ENCODE data around the gene ERCC6L2.

ERCC6L2 gene

DNA sequence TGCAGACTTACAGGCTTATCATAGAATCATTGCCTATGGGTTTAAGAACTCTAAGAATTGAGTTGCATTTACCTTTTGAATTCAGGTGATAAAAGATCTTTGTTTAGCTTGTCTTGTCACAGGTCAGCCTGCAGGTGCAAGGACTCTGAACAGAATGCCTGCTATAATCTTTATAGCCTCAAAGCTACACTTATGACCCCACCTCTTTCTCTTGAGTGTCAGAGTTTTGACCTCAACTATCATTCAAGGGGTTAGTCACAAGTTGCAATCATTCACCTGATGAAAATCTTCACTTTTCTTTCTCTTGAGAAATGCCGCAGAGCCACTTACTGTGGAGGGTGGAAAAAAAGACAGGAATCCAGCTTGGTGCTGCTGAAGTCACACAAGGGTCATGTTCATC lies 49.5 kb downstream of the ERCC6L2 start:
- DNase-seq = no peak

- DNase-seq = no peak
These were observed 51.9 kb downstream of the ERCC6L2 start for GRCh38 chr9:95927271-95928004.

GRCh38 chr9:95930277-95930676 lies 54.8 kb downstream of the ERCC6L2 start:
- no peak for DNase-seq

GRCh38 chr9:95935861-95936578 lies 60.5 kb downstream of the ERCC6L2 start:
- no peak for DNase-seq

DNA sequence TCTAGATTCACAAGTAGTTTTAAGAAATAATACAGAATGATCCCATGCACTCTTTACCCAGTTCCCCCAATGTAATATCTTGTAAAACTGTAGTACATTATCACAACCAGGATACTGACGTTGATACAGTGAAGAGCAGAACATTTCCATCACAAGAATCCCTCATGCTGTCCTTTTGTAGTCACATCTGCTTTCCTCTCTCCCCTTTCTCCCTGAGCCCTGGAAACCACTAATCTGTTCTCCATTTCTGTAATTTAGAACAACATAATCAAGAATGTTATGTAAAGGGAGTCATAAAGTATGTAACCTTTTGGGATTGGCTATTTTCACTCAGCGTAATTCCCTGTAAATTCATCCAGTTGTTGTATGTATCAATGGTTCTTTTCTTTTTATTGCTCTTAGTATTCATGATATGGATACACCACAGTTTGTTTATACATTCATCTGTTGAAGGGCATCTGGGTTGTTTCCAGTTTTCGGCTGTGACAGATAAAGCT lies 61.1 kb downstream of the ERCC6L2 start:
- no peak for DNase-seq

GRCh38 chr9:95937131-95937530 lies 61.6 kb downstream of the ERCC6L2 start:
- no peak for DNase-seq

- DNase-seq = no peak
These were observed 63.2 kb downstream of the ERCC6L2 start for GRCh38 chr9:95938724-95939123.

- no peak for DNase-seq
These were observed 64.0 kb downstream of the ERCC6L2 start for GRCh38 chr9:95939472-95939871.

DNA sequence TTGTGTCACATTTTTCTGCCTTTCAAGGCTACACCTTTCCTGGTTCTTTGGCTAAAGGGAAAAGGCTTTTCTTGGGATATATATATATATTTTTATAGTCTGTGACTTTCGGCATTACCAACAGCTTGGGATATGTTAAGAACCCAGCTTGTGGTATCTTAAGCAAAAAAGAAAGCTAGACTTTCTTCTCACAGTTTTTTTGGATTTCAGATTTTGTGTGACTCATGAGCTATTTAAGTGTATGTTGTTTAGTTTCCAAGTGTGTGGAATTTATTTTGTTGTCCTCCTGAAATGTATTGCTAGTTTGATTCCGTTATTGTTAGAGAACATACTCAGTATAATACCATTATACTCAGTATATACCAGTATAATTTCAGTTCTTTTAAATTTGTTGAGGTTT lies 64.8 kb downstream of the ERCC6L2 start:
- no peak for DNase-seq

- no peak for DNase-seq
These were observed 66.5 kb downstream of the ERCC6L2 start for GRCh38 chr9:95942016-95942415.

DNA sequence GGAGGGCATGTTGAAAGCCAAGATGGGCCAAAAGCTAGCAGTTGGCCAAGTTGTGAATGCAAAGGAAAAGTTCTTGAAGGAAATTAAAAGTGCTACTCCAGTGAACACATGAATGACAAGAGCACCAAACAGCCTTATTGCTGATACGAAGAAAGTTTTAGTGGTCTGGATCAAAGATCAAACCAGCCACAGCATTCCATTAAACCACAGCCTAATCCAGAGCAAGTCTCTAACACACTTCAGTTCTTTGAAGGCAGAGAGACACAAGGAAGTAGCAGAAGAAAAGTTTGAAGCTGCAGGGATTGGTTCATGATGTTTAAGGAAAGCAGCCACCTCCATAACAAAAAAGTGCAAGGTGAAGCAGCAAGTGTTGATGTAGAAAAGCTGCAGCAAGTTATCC lies 71.6 kb downstream of the ERCC6L2 start:
- DNase-seq = no peak

GRCh38 chr9:95952471-95952870 lies 77.0 kb downstream of the ERCC6L2 start:
- DNase-seq = no peak

DNA sequence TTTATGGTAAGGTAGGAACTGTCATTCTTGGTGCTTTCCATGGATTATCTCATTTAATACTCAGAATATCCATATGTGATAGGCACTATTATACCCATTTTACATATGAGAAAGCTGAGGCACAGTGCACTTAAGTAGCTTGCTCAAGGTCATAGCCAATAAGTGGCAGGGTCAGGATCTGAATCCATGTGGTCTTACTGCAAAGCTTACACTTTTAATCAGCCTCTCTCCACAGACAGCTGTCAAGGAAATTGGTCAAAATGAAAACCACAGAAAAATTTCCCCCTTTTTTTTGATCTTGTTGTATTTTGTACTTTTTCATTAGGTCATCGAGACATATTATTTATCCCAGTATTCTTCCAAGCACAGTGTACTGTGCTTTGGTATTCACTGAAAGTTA lies 78.5 kb downstream of the ERCC6L2 start:
- no peak for DNase-seq

DNA sequence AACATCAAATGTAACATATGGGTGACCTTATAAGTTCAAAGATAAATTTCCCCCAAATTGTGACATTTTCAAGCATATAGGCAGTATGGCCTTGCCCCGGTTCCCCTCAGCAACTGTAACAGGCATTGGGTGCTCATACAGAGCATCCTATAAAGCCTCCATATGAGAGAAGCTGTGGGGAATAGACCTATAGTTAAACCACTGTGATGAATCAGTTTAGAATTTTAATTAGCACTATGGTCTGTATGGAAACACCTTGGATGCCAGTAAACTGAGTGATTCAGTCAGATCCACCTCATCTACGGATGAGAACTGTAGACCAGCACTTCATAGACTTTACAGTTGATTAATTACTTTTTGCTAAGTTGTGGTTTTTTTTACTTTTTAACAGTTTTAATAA lies 79.4 kb downstream of the ERCC6L2 start:
- no peak for DNase-seq

- no peak for DNase-seq
These were observed 87.4 kb downstream of the ERCC6L2 start for GRCh38 chr9:95962936-95963335.

GRCh38 chr9:95963659-95964058 lies 88.2 kb downstream of the ERCC6L2 start:
- no peak for DNase-seq

DNA sequence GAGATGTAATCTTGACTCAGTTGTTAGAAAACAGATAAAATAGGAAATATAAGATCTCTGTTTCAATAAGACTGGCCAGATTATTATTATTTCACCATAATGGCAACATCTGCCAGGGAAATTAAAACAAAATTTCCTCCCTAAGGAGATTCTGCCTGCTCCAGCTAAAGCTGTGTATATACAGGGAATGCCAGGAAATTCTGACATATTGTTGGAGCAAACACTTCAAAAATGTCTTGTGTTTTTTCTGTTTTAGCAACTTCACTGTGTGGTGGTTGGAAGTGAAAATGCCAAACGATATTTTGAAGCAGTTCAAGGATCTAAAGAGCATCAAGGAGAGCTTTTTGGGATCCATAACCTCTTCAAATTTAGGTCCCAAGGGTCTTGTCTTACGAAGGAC lies 90.8 kb downstream of the ERCC6L2 start:
- DNase-seq = no peak

GRCh38 chr9:95970317-95970716 lies 94.8 kb downstream of the ERCC6L2 start:
- DNase-seq = no peak

- DNase-seq = no peak
These were observed 96.3 kb downstream of the ERCC6L2 start for GRCh38 chr9:95971815-95972214.

GRCh38 chr9:95974389-95974788 lies 98.9 kb downstream of the ERCC6L2 start:
- no peak for DNase-seq

- DNase-seq = no peak
These were observed 101.9 kb downstream of the ERCC6L2 start for GRCh38 chr9:95977371-95977770.

GRCh38 chr9:95978106-95978505 lies 102.6 kb downstream of the ERCC6L2 start:
- no peak for DNase-seq

GRCh38 chr9:95979446-95979845 lies 104.0 kb downstream of the ERCC6L2 start:
- DNase-seq = no peak

Data from activated T-cell treated with anti-CD3 and anti-CD28 coated beads, Interleukin-2, amount 50 U/mL, for 48 hours (primary cell).